Prostate gland (tissue), 2 donors: Measurements from ENCODE around the gene ASXL2. TPM values are rescaled to one million over a fixed set of nuclear protein-coding genes. Genes with fewer than 3 reads are reported as not detected.

Experiments
- DNase-seq: peaks from one replicate; pipeline ENCODE4 v3.0.0-alpha.2; 2019; ENCODE audit warnings: low spot score
- H3K27ac ChIP-seq, 2 donors: fragments of 200-600 bp; sonication (generic); 2 replicates each; pipeline ENCODE4 v1.5.1; 2017 to 2019
- H3K27me3 ChIP-seq: fragments of 200-600 bp; sonication (generic); replicated peaks from 2 replicates; pipeline ENCODE4 v1.5.1; 2019; ENCODE audit not compliant: insufficient read depth
- H3K36me3 ChIP-seq, 2 donors: fragments of 200-600 bp; sonication (generic); 1 replicate in 1 of 2; 2 replicates in 1 of 2; pipeline versions ENCODE4 v1.5.1 to v1.8.1; 2017 to 2019
- H3K4me1 ChIP-seq: fragments of 200-600 bp; sonication (generic); replicated peaks from 2 replicates; pipeline ENCODE4 v1.5.1; 2019
- H3K4me3 ChIP-seq, 2 donors: fragments of 200-600 bp; sonication (generic); 2 replicates each; pipeline ENCODE4 v1.5.1; 2017 to 2019
- H3K9me3 ChIP-seq: fragments of 200-600 bp; sonication (generic); 2 replicates; pipeline ENCODE4 v1.5.1; 2017
- POLR2A ChIP-seq: fragments of 450-650 bp; IDR thresholded peaks from one replicate; pipeline ENCODE4 v1.6.1; 2016; ENCODE audit warnings: antibody characterized with exemption, mild to moderate bottlenecking
- POLR2AphosphoS5 ChIP-seq: sonication (generic); formaldehyde crosslinking; IDR thresholded peaks from one replicate; pipeline ENCODE4 v1.6.1; 2017; ENCODE audit warnings: antibody characterized with exemption
- WGBS: methylation state at CpG from one replicate; pipeline ENCODE4 v1.1.5; 2018; 5-methylcytosine and 5-hydroxymethylcytosine counted together
- intact Hi-C: fragments of 100-400 bp; cut with DNase I; formaldehyde crosslinking; loops from one replicate; pipeline ENCODE4 v1.14.2; 2022
- total RNA-seq, 2 donors: library from RNA; depleted of rRNA; stranded (reverse); fragments of >200 nt; gene quantifications; one replicate each; pipeline ENCODE4 v1.1.0, GENCODE V29; 2016
- TF ChIP-seq, protein P1 (sequence below), 4 experiments: fragments of 200-600 bp in 2 of 4; fragments of 450-650 bp in 2 of 4; sonication (generic) in 2 of 4; IDR thresholded peaks; 1 replicate in 3 of 4; 2 replicates in 1 of 4; pipeline ENCODE4 v1.5.1; 2016 to 2019; ENCODE audit warnings: antibody characterized with exemption in 4 of 4, mild to moderate bottlenecking in 2 of 4, moderate library complexity in 2 of 4

The ASXL2 gene
- total RNA-seq, 2 donors from 2014 or later: 15.8 to 36.1 TPM

DNA sequence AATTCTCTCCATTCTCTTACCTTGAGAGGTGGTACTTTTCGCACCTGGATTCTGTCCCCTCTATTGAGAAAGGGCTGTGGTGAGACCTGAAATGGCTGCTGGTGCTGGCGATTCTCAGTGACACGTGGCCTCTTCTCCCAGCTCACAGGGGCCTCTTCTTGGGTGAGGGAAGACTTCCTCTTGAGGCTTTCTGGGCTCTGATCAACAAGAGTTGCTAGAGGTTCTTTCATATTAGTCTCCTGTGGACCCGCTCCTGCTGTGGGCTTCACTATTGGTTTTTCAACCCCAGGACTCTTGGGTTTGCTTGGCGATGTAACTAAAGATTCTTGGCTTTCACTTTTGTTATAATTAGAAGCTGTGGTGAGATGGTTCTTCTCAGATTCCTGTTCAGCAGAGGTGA, 128.6 kb downstream of the ASXL2 start:
- Histone ChIP-seq H3K4me3 (no peak overlapping the region), H3K9me3 (no peaks in the 10 kb centered on the region), H3K36me3 (peaks cover 0 to 10% of the 10 kb centered on the region in 2 donors), H3K27ac (no peak overlapping the region), H3K27me3 (no peaks in the 10 kb centered on the region), H3K4me1 (no peaks in the 10 kb centered on the region)
- WGBS: 90% methylated on average over 5 of the region's 5 CpGs
- intact Hi-C loops: no loop called here
- DNase-seq: no peak
- TF ChIP-seq POLR2AphosphoS5: no peak
- no peak for TF ChIP-seq POLR2A
- TF ChIP-seq, protein P1, sequence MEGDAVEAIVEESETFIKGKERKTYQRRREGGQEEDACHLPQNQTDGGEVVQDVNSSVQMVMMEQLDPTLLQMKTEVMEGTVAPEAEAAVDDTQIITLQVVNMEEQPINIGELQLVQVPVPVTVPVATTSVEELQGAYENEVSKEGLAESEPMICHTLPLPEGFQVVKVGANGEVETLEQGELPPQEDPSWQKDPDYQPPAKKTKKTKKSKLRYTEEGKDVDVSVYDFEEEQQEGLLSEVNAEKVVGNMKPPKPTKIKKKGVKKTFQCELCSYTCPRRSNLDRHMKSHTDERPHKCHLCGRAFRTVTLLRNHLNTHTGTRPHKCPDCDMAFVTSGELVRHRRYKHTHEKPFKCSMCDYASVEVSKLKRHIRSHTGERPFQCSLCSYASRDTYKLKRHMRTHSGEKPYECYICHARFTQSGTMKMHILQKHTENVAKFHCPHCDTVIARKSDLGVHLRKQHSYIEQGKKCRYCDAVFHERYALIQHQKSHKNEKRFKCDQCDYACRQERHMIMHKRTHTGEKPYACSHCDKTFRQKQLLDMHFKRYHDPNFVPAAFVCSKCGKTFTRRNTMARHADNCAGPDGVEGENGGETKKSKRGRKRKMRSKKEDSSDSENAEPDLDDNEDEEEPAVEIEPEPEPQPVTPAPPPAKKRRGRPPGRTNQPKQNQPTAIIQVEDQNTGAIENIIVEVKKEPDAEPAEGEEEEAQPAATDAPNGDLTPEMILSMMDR (IDR thresholded peaks at IDR 0.05): no peak

GRCh38 chr2:25744055-25744454, 134.2 kb downstream of the ASXL2 start:
- no peak overlapping the region for H3K4me3 ChIP-seq
- H3K36me3 ChIP-seq: peaks cover 0 to under 1% of the 10 kb centered on the region in 2 donors
- H3K27ac ChIP-seq: no peak overlapping the region
- H3K27me3 ChIP-seq: no peaks in the 10 kb centered on the region
- intact Hi-C loops: no loop called here
- no peak for DNase-seq
- H3K4me1 ChIP-seq: no peaks in the 10 kb centered on the region
- no peaks in the 10 kb centered on the region for H3K9me3 ChIP-seq
- WGBS: 96% methylated on average over 8 of the region's 8 CpGs
- no peak for TF ChIP-seq POLR2AphosphoS5
- TF ChIP-seq POLR2A: no peak
- TF ChIP-seq, protein P1 (IDR thresholded peaks at IDR 0.05): no peak

DNA sequence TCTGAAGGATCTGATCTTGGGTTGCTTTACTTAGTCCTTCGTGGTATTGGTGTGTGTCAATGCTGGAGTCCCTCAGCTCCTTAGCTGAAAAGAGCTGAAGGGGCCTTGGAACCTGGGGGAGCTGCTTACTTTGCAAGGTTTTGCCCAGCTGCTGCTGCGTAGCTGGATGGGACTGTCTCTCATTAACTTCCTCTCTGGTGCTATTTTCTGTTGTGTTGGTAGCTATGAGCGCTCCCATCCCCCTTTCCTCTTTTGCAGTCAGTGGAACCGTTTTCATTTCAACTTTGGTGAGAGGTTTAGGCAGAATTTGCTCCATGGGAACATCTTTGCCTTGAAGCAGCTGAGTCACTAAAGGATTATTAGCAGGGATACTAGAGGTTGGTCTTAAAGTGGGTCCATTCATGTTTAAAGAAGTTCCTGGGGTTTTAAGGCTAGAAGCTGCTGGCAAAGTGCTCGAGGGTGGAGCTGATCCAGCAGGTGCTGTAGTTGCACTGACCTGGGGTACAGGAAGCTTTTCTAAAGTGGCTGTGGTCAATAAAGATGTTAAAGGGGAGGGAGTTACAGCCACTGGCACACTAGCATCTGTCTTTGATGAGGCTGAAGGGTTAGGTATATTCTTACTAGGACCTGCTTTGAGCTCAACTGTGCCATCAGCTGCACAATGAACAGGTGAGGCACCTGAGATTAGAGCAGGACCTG, 135.0 kb downstream of the ASXL2 start:
- TF ChIP-seq POLR2AphosphoS5 (no peak), POLR2A (no peak)
- TF ChIP-seq, protein P1 (IDR thresholded peaks at IDR 0.05): no peak

DNA sequence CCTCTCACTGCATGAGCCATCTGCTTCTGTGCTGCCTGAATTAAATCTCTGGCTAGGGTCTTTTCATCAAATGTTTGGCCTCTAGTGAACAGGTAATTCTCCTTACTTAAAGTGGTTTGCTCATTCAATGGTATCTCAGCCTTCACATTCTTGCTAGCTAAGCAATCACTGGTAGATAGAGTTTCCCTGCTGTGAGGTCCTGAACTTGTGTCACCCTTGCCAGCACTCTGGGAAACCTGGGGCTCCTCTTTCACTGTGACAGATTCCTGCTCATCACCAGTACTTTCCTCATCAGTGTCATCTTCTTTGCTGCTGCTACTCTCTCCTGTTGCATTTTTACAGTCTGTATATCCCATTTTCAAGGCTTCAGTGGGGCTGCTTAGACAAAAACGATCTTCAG, 135.8 kb downstream of the ASXL2 start:
- H3K36me3 ChIP-seq: no peaks in the 10 kb centered on the region
- WGBS: 100% methylated on average over 1 of the region's 1 CpG
- H3K4me3 ChIP-seq: no peak overlapping the region
- no peak overlapping the region for H3K27ac ChIP-seq
- H3K27me3 ChIP-seq: no peaks in the 10 kb centered on the region
- TF ChIP-seq POLR2AphosphoS5: no peak
- TF ChIP-seq, protein P1 (IDR thresholded peaks at IDR 0.05): no peak
- no peak for TF ChIP-seq POLR2A
- no peaks in the 10 kb centered on the region for H3K9me3 ChIP-seq
- intact Hi-C loops: no loop called here
- H3K4me1 ChIP-seq: no peaks in the 10 kb centered on the region
- no peak for DNase-seq

More for the DNA sequence above, 135.0 kb downstream of the ASXL2 start:
- no peak for DNase-seq
- Histone ChIP-seq H3K4me3 (no peak overlapping the region), H3K4me1 (no peaks in the 10 kb centered on the region), H3K27ac (no peak overlapping the region), H3K9me3 (no peaks in the 10 kb centered on the region), H3K36me3 (no peaks in the 10 kb centered on the region), H3K27me3 (no peaks in the 10 kb centered on the region)
- intact Hi-C loops: no loop called here
- 84% methylated on average over 5 of the region's 5 CpGs for WGBS

DNA sequence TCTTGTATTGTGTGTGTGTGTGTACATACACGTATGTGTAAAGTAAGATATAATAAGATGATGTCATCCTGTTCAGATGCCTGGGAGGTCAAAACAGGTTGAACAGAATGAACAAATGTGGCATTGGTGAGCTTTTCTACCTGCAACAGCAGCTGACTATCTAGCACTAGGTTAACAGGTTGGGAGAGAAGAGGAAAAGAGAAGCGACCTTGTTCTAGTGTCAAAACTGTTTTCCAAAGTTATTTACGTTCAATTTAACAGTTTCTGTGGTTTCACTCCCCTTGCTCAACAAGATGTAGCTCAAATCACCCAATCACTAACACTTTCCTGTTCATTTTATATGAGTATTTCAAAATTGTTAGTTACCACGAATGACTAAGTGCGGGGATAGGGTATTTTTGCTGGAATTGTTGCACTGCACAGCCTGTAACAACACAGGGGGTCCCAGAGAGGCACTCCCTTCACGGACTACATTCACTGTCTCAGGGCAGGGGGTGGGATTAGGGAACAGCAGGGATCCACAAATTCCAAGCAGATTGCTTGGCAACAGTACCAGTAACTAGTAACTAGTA, 137.4 kb downstream of the ASXL2 start:
- 53% methylated on average over 6 of the region's 6 CpGs for WGBS
- no peak overlapping the region for H3K27ac ChIP-seq
- no peak for TF ChIP-seq POLR2AphosphoS5
- TF ChIP-seq, protein P1 (IDR thresholded peaks at IDR 0.05): no peak
- TF ChIP-seq POLR2A: no peak
- no peaks in the 10 kb centered on the region for H3K4me1 ChIP-seq
- intact Hi-C loops: no loop called here
- H3K4me3 ChIP-seq: no peak overlapping the region
- no peaks in the 10 kb centered on the region for H3K36me3 ChIP-seq
- H3K9me3 ChIP-seq: no peaks in the 10 kb centered on the region
- H3K27me3 ChIP-seq: no peaks in the 10 kb centered on the region
- DNase-seq: no peak
